HEK293 (cell line): Measurements from ENCODE around the gene DLK1.

Experiments used
- CTCF ChIP-seq: fragments of 450-650 bp; formaldehyde crosslinking; IDR thresholded peaks from 2 replicates; pipeline ENCODE4 v1.5.1; 2016; ENCODE audit warnings: missing biosample characterization, missing genetic modification characterization
- PBX3 ChIP-seq: sonication (generic); formaldehyde crosslinking; IDR thresholded peaks from 2 replicates; pipeline ENCODE4 v1.8.1; 2022; ENCODE audit warnings: mild to moderate bottlenecking, moderate library complexity, missing genetic modification reagents
- SCRT2 ChIP-seq: fragments of 450-650 bp; formaldehyde crosslinking; IDR thresholded peaks from 2 replicates; pipeline ENCODE4 v1.5.1; 2016; ENCODE audit warnings: missing biosample characterization, missing genetic modification characterization
- ZNF624 ChIP-seq: fragments of 450-650 bp; formaldehyde crosslinking; IDR thresholded peaks from 2 replicates; pipeline ENCODE4 v1.5.1; 2017; ENCODE audit warnings: missing biosample characterization, missing genetic modification characterization

GRCh38 chr14:100678469-100678828, 48.2 kb upstream of the DLK1 start:
- TF ChIP-seq ZNF624 (tag by site-specific recombination) (no peak), PBX3 (CRISPR knock-in tag) (no peak), SCRT2 (no peak), CTCF (tag by site-specific recombination) (no peak)
